Skeletal muscle satellite cell (primary cell): ENCODE data around the gene NRG2.

Experiments used
- H3K27me3 ChIP-seq: 2 replicates; pipeline ENCODE4 v1.7.0; 2013; ENCODE audit warnings: low read length; ENCODE audit not compliant: control insufficient read depth, insufficient read depth
- H3K36me3 ChIP-seq: 2 replicates; pipeline ENCODE4 v1.7.0; 2013; ENCODE audit warnings: mild to moderate bottlenecking, control low read depth, low read length; ENCODE audit not compliant: insufficient read depth
- H3K4me1 ChIP-seq: 2 replicates; pipeline ENCODE4 v1.7.0; 2013; ENCODE audit warnings: low read length; ENCODE audit not compliant: control insufficient read depth, insufficient read depth
- H3K4me2 ChIP-seq: 2 replicates; pipeline ENCODE4 v1.7.0; 2013; ENCODE audit warnings: mild to moderate bottlenecking, low read length
- H3K4me3 ChIP-seq: 2 replicates; pipeline ENCODE4 v1.7.0; 2013; ENCODE audit warnings: low read length
- H3K9ac ChIP-seq: 2 replicates; pipeline ENCODE4 v1.7.0; 2013; ENCODE audit warnings: mild to moderate bottlenecking, low read depth, low read length, moderate library complexity
- H3K9me3 ChIP-seq: replicated peaks from 2 replicates; pipeline ENCODE4 v1.7.0; 2013; ENCODE audit warnings: mild to moderate bottlenecking, control low read depth, low read length

NRG2 gene

DNA sequence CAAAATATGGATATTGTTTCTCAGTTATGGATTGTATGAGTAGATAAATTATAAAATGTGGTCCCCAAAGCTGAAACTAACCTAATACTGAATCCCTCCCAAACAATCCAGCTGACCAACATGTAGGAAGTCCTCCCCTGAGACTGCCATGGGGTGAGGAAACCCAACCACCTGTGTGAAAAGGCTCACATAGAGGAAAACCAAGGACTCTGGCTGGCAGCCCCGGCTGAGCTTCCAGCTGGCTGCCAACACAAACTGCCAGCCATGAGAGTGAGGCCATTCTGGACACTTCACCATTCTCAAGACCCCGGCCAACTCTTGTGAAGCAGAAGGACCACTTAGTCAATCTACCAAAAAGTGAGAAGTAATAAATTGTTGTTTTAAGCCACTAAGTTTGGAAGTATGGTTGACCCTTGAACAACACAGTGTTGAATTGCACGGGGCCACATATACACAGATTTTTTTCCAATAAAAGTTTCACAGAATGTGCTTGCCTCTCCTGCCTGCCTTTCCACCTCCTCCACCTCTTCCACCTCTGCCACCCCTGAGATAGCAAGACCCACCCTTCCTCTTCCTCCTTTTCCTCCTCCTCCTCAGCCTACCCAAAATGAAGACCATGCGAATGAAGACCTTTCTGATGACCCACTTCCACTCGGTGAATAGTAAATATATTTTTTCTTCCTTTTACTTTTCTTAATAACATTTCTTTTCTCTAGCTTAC, 15.3 kb upstream of the NRG2 start:
- no peak overlapping the region for H3K4me2 ChIP-seq
- no peak overlapping the region for H3K9ac ChIP-seq
- no peaks in the 10 kb centered on the region for H3K4me1 ChIP-seq
- H3K9me3 ChIP-seq: no peaks in the 10 kb centered on the region
- H3K36me3 ChIP-seq: no peaks in the 10 kb centered on the region
- H3K27me3 ChIP-seq: peaks cover 80% of the 10 kb centered on the region
- H3K4me3 ChIP-seq: no peak overlapping the region

DNA sequence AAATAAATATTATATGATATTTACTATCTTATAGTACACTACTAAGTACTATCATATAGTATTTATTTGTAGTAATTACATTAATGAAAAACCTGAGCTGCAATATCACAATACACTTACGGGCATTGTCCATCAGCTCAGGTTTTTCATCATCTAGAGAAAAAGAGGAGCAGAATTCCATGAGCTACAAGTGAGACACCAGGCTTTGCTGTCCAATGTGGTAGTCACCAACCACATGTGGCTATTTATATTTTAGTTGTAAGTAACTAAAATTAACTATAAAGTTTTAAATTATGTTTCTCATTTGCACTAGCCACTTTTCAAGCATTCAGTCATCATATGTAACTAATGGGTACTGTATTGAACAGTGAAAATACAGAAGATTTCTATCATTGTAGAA, 13.8 kb upstream of the NRG2 start:
- Histone ChIP-seq H3K4me2 (no peak overlapping the region), H3K27me3 (peaks cover 82% of the 10 kb centered on the region), H3K4me1 (no peaks in the 10 kb centered on the region), H3K9ac (no peak overlapping the region), H3K36me3 (no peaks in the 10 kb centered on the region), H3K9me3 (no peaks in the 10 kb centered on the region), H3K4me3 (no peak overlapping the region)

DNA sequence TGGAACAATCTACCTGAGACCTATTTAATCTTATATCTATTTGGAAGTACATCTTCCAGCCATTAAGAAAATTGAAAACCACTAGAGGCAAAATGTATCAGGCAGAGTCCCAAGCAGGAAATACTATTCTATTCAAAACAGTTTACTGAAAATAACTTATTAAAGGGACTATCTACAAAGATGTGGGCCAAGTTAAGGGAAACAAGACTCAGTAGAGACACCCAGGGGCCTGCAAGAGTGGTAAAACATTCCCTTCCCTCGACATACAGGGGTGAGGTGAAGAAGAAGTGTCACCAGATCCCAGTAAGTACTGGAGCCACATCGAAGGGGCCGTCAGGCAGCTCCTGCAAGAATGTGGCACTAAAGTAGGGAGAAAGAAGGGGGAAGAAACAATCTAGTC, 12.1 kb upstream of the NRG2 start:
- no peaks in the 10 kb centered on the region for H3K4me1 ChIP-seq
- no peak overlapping the region for H3K9ac ChIP-seq
- H3K4me2 ChIP-seq: no peak overlapping the region
- no peaks in the 10 kb centered on the region for H3K9me3 ChIP-seq
- no peak overlapping the region for H3K4me3 ChIP-seq
- H3K36me3 ChIP-seq: no peaks in the 10 kb centered on the region
- peaks cover 88% of the 10 kb centered on the region for H3K27me3 ChIP-seq

DNA sequence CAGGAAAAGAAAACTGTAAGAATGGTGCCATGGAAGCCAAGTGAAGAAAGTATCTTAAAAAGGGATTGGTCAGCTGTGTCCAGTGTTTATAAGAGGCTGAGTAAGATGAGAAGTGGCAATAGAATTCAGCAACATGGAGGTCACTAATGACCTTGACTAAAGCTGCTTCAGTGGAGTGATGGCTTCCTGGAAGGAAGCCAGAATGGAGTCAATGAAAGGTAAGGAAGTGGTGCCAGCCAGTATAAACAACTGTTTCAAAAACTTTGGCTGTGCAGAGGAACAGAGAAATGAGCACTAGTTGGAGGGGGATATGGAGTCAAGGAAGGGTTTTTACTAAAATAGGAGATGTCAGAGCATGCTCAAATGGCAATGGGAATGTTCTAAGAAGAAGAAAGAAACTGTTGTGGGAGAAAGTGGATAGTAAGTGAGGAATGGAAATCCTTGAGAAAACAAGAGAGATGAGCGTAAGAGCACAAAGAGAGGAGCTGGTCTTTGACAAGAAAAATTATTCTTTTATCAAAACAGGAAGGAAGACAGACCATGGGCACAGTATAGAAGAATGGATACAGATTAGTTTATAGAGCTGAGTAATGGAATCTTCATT, 11.1 kb upstream of the NRG2 start:
- H3K4me2 ChIP-seq: no peak overlapping the region
- H3K9ac ChIP-seq: no peak overlapping the region
- H3K4me1 ChIP-seq: no peaks in the 10 kb centered on the region
- H3K4me3 ChIP-seq: no peak overlapping the region
- peaks cover 87% of the 10 kb centered on the region for H3K27me3 ChIP-seq
- H3K36me3 ChIP-seq: no peaks in the 10 kb centered on the region
- H3K9me3 ChIP-seq: no peaks in the 10 kb centered on the region

DNA sequence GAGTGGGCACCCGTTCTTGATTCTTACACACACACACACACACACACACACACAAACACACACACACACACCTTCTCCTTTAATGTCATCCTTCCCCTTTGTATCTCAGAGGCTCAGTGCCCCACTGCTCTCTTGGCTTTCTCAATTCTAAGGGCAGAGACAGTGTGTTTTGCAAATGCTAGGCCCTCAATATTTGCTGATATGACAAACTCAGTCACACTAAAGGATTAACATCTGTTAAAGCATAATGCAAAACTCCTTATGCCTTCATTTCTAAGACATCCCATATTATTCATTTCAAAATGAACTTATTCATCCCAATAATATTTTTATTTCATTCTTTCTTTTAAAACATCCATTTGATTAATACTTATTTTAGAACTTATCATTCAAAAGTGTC, 8.9 kb upstream of the NRG2 start:
- Histone ChIP-seq H3K9me3 (no peaks in the 10 kb centered on the region), H3K9ac (no peak overlapping the region), H3K4me2 (no peak overlapping the region), H3K4me3 (no peak overlapping the region), H3K36me3 (no peaks in the 10 kb centered on the region), H3K4me1 (no peaks in the 10 kb centered on the region), H3K27me3 (peaks cover 71% of the 10 kb centered on the region)

DNA sequence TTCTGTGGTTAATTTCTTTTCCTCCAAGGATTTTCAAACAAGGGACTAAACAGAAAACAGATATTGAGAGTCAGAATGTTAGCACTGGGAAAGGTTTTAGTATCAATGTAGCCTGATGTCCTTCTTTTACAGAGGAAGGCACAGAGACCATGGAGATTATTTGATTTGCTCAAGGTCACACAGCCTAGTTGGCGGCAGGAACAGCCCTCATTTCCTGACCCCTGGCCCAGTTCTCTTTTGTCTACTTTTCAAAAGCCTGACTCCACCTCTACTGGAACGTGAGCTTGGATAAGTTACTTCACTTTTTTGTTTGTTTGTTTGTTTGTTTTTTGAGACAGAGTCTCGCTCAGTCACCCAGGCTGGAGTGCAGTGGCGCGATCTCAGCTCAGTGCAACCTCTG, 6.6 kb upstream of the NRG2 start:
- Histone ChIP-seq H3K27me3 (peaks cover 61% of the 10 kb centered on the region), H3K4me2 (no peak overlapping the region), H3K36me3 (no peaks in the 10 kb centered on the region), H3K4me3 (no peak overlapping the region), H3K9ac (no peak overlapping the region), H3K4me1 (no peaks in the 10 kb centered on the region), H3K9me3 (no peaks in the 10 kb centered on the region)

DNA sequence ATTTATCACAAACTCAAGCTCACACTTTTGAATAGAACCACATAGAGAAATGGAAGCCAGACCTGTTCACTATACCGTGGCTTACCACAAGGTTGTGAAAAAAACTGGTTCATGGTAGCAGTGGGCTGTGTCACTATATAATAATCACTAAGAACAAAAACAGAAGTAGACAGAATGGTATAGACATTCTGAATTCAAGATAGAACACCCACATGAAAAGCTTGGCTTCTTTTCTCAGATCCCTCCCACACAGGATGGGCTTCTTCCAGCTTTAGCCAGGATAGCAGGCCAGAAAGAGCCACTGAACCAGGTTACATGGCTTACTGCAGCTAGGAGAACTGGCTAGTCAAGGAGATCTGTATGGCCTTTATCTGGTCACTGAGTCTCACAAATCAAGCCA, 6.1 kb upstream of the NRG2 start:
- no peaks in the 10 kb centered on the region for H3K36me3 ChIP-seq
- no peak overlapping the region for H3K4me2 ChIP-seq
- no peaks in the 10 kb centered on the region for H3K4me1 ChIP-seq
- H3K4me3 ChIP-seq: no peak overlapping the region
- no peak overlapping the region for H3K9ac ChIP-seq
- H3K9me3 ChIP-seq: no peaks in the 10 kb centered on the region
- H3K27me3 ChIP-seq: peaks cover 60% of the 10 kb centered on the region

DNA sequence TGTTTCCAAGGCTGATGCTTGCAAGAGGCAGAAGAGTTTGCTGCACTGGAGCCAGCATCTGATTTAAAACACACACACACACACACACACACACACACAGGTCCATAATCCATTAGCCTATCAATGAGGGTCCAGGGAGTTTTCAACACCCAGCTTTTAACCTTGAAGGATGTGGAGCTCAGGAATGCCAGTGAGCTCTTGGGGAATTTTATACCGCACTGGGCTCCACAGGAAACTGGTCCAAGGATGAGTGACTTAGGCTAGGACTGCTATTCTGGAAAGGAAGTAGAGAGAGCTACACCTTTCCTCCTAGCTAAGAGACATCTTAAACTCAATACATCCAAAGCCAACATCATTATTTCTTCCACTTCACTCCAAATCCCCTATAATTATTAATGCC, 942 bp upstream of the NRG2 start:
- no peak overlapping the region for H3K4me2 ChIP-seq
- H3K4me3 ChIP-seq: no peak overlapping the region
- H3K4me1 ChIP-seq: peaks cover 18% of the 10 kb centered on the region
- H3K36me3 ChIP-seq: no peaks in the 10 kb centered on the region
- H3K9me3 ChIP-seq: no peaks in the 10 kb centered on the region
- peaks cover 21% of the 10 kb centered on the region for H3K27me3 ChIP-seq
- H3K9ac ChIP-seq: no peak overlapping the region

DNA sequence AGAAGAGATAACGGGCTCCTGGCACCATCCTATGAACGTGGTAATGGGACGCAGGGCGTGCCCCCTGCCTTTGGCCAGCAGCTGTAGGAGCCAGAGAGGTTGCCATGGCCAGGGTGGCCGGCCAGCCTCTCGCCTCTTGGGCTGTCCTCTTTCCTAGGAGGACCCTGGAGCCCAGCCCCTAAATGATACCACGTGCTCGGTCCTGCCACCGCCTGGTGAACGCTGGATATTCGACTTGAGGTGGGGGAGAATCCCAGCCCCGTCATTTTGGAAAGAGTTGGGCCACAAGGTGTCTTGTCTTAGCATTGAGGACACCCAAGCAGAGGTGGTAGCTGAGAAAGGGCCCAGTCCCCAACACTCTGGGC, 391 bp upstream of the NRG2 start:
- no peaks in the 10 kb centered on the region for H3K9me3 ChIP-seq
- peaks cover 21% of the 10 kb centered on the region for H3K27me3 ChIP-seq
- H3K4me1 ChIP-seq: peaks cover 18% of the 10 kb centered on the region
- H3K36me3 ChIP-seq: no peaks in the 10 kb centered on the region
- peak overlapping the region; percentile 84 for H3K4me3 ChIP-seq
- peak overlapping the region; percentile 99 for H3K4me2 ChIP-seq
- H3K9ac ChIP-seq: peak overlapping the region; percentile 18

DNA sequence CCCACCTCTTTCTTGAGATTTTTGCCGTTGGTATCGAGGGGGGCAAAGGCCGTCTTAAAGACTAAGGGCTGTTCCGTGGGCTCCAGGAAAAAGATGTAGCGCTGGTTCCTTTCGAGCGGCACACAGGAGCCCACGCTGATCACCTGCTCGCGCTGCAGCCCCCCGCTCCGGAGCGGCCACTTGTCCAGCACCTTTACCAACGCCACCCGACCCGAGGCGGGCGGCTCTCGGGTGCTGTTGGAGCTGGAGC, 781 bp downstream of the NRG2 start:
- Histone ChIP-seq H3K4me1 (peaks cover 18% of the 10 kb centered on the region), H3K4me2 (peak overlapping the region; percentile 99), H3K4me3 (peak overlapping the region; percentile 84), H3K27me3 (peaks cover 16% of the 10 kb centered on the region), H3K36me3 (no peaks in the 10 kb centered on the region), H3K9me3 (no peaks in the 10 kb centered on the region), H3K9ac (peak overlapping the region; percentile 32)

DNA sequence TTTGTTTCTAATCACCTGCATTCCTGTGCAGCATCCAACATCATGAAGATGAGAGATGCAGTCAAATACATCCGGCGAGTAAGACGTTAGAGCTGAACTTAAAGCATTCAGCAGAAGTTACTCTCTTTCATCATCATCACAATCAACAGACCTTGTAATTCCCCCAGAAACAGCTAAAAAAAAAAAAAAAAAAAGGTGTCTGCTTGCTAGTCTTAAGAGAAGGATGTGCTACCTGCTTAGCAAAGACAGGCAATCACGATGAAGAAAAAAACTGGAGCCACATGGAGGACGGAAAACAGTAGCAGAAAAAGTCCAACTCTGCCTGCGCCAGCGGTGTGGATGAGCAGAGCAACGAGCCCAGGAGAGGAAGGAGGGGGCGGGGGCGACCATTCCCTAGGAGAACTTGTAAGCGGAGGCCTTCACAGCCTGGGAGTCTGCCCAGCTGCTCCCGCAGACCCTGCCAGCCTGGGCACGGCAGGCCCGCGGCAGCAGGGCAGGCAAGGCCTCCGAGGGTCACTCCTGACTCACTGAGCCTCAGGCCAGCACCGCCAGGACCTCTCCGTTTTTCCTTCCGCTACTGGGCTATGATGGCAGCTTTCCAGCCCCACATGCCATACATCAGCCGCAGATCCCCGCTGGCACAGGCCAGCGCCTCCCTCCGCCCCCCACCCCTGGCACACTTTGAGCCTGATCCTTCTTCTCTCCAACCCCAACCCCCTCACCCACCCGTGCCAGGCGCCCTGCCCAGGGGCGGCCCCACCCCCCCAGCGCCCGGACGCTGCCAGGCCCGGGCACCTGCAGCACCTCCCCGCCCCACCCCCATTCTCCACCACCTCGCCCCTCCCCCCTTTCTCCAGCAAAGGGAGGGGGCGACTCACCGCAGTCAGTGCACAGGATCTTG, 1.4 kb downstream of the NRG2 start:
- Histone ChIP-seq H3K36me3 (no peaks in the 10 kb centered on the region), H3K9ac (peak overlapping the region; percentile 1), H3K27me3 (peaks cover 18% of the 10 kb centered on the region), H3K9me3 (no peaks in the 10 kb centered on the region), H3K4me2 (peak overlapping the region; percentile 99), H3K4me3 (peak overlapping the region; percentile 84), H3K4me1 (peaks cover 18% of the 10 kb centered on the region)
